ENCODE measurements around the gene EPHB2.

EPHB2 gene

GRCh38 chr1:22969304-22969709 lies 258.7 kb downstream of the EPHB2 start:
- Histone ChIP-seq H3K36me3 (no peaks in the 10 kb centered on the region), H3K9me3 (no peaks in the 10 kb centered on the region), H3K4me3 (ENCODE audit: low read depth in 1 of 2, low read length in 1 of 2) (no peak overlapping the region), H3K27me3 (peaks cover 84% of the 10 kb centered on the region), H3K27ac (no peak overlapping the region), H3K4me1 (ENCODE audit: control insufficient read depth in 1 of 2, insufficient read depth in 1 of 2, low read depth in 1 of 2, low read length in 1 of 2) (no peaks in the 10 kb centered on the region)
- no peak for TF ChIP-seq CTCF (IDR thresholded peaks at IDR 0.05)

GRCh38 chr1:22970096-22970495 lies 259.5 kb downstream of the EPHB2 start:
- H3K4me3 ChIP-seq (ENCODE audit: low read depth in 1 of 2, low read length in 1 of 2), result no peak overlapping the region
- no peaks in the 10 kb centered on the region for H3K9me3 ChIP-seq
- TF ChIP-seq CTCF (IDR thresholded peaks at IDR 0.05), result no peak
- no peak overlapping the region for H3K27ac ChIP-seq
- no peaks in the 10 kb centered on the region for H3K36me3 ChIP-seq
- H3K27me3 ChIP-seq, result peaks cover 79% of the 10 kb centered on the region
- no peaks in the 10 kb centered on the region for H3K4me1 ChIP-seq (ENCODE audit: control insufficient read depth in 1 of 2, insufficient read depth in 1 of 2, low read depth in 1 of 2, low read length in 1 of 2)
